Thyroid gland (tissue), 4 donors: ENCODE data around the gene SH2B2. TPM values are rescaled to one million over a fixed set of nuclear protein-coding genes. Genes with fewer than 3 reads are reported as not detected.
"Not testable (repeated sequence)": the region's sequence is repeated elsewhere in the genome, so short reads cannot be mapped to it uniquely, and the experiment has no call there.

Experiments
- DNase-seq, 2 donors: peaks; one replicate each; pipeline ENCODE4 v3.0.0-alpha.2; 2019
- H3K27ac ChIP-seq, 3 donors: fragments of 200-600 bp; sonication (generic); 1 replicate in 2 of 3; 2 replicates in 1 of 3; pipeline ENCODE4 v1.5.1; 2016 to 2019; ENCODE audit warnings: mild to moderate bottlenecking in 1 of 3, moderate library complexity in 1 of 3
- H3K27me3 ChIP-seq: fragments of 200-600 bp; sonication (generic); one replicate; pipeline ENCODE4 v1.5.1; 2019
- H3K36me3 ChIP-seq, 2 donors: fragments of 200-600 bp; sonication (generic); one replicate each; pipeline ENCODE4 v1.5.1; 2016 to 2019
- H3K4me1 ChIP-seq, 2 donors: fragments of 200-600 bp; sonication (generic); one replicate each; pipeline ENCODE4 v1.5.1; 2017 to 2019
- H3K4me3 ChIP-seq, 3 donors: fragments of 200-600 bp; sonication (generic); replicated peaks in 1 of 3; 1 replicate in 2 of 3; 2 replicates in 1 of 3; pipeline ENCODE4 v1.5.1; 2016; ENCODE audit warnings: mild to moderate bottlenecking in 1 of 3
- H3K9me3 ChIP-seq: fragments of 200-600 bp; sonication (generic); one replicate; pipeline ENCODE4 v1.5.1; 2017
- POLR2A ChIP-seq, 2 donors: fragments of 450-650 bp; IDR thresholded peaks; one replicate each; pipeline ENCODE4 v1.6.1; 2017; ENCODE audit warnings: antibody characterized with exemption in 2 of 2, mild to moderate bottlenecking in 2 of 2, moderate library complexity in 1 of 2
- WGBS, 2 donors: methylation state at CpG; one replicate each; pipeline ENCODE4 v1.1.5; 2017; 5-methylcytosine and 5-hydroxymethylcytosine counted together
- intact Hi-C: fragments of 100-400 bp; cut with DNase I; formaldehyde crosslinking; loops from one replicate; pipeline ENCODE4 v1.15.1; 2023
- total RNA-seq, 4 donors: library from RNA; depleted of rRNA; stranded (reverse); fragments of >200 nt; gene quantifications; one replicate each; pipeline ENCODE4 v1.2.3, GENCODE V29; 2016
- TF ChIP-seq, protein P1 (sequence below), 6 experiments: fragments of 200-600 bp in 3 of 6; fragments of 450-650 bp in 3 of 6; sonication (generic) in 3 of 6; IDR thresholded peaks; one replicate each; pipeline ENCODE4 v1.5.1; 2016 to 2019; ENCODE audit warnings: antibody characterized with exemption in 6 of 6, mild to moderate bottlenecking in 2 of 6, inconsistent platforms in 1 of 6, moderate library complexity in 1 of 6

The SH2B2 gene
- total RNA-seq, 4 donors from 2014 or later: 7.7 to 19.3 (median 14.6) TPM

GRCh38 chr7:102326157-102326889 is 39.7 kb downstream of the SH2B2 start:
- Histone ChIP-seq H3K36me3 (no peaks in the 10 kb centered on the region), H3K4me3 (no peak overlapping the region), H3K4me1 (peaks cover 10 to 14% of the 10 kb centered on the region in 2 donors), H3K27ac (no peak overlapping the region), H3K9me3 (no peaks in the 10 kb centered on the region), H3K27me3 (no peaks in the 10 kb centered on the region)
- no peak for DNase-seq
- TF ChIP-seq, protein P1, sequence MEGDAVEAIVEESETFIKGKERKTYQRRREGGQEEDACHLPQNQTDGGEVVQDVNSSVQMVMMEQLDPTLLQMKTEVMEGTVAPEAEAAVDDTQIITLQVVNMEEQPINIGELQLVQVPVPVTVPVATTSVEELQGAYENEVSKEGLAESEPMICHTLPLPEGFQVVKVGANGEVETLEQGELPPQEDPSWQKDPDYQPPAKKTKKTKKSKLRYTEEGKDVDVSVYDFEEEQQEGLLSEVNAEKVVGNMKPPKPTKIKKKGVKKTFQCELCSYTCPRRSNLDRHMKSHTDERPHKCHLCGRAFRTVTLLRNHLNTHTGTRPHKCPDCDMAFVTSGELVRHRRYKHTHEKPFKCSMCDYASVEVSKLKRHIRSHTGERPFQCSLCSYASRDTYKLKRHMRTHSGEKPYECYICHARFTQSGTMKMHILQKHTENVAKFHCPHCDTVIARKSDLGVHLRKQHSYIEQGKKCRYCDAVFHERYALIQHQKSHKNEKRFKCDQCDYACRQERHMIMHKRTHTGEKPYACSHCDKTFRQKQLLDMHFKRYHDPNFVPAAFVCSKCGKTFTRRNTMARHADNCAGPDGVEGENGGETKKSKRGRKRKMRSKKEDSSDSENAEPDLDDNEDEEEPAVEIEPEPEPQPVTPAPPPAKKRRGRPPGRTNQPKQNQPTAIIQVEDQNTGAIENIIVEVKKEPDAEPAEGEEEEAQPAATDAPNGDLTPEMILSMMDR (IDR thresholded peaks at IDR 0.05): no peak
- TF ChIP-seq POLR2A (IDR thresholded peaks at IDR 0.05): no peak
- intact Hi-C loops: no loop called here
- 94 to 95% methylated on average over 11 of the region's 11 CpGs for WGBS, 2 donors

DNA sequence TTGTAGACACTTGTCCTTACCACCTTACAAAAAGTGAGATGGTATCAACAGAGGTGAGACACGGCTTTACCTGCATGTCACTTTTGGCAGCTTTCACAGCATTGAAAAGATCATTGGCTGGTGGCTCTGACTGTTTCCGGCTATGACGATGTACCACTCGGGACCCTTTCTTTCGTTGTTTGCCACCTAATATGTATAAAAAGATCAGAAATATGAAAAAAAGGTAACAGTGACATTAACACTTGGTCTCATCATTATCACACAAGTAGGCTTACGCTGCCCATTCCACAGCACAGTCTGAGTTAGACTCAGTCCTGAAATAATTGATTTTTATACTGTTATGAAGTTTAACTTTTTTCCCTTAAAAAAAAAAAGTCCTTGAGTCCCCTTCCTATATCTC is 40.5 kb downstream of the SH2B2 start:
- Histone ChIP-seq H3K4me1 (peaks cover 16 to 19% of the 10 kb centered on the region in 2 donors), H3K27ac (peak overlapping the region in 1 of 3 donors; percentile 28)
- H3K27me3 ChIP-seq, H3K36me3 ChIP-seq, H3K4me3 ChIP-seq, H3K9me3 ChIP-seq, DNase-seq, intact Hi-C loops: not testable (repeated sequence)
- WGBS, 2 donors: 80 to 82% methylated on average over 6 of the region's 6 CpGs

- H3K27me3 ChIP-seq, H3K9me3 ChIP-seq, H3K36me3 ChIP-seq, H3K27ac ChIP-seq, DNase-seq, intact Hi-C loops, H3K4me3 ChIP-seq: not testable (repeated sequence)
- WGBS, 2 donors: 49 to 72% methylated on average over 4 to 5 of the region's 5 CpGs
- H3K4me1 ChIP-seq: peaks cover 18 to 22% of the 10 kb centered on the region in 2 donors
These were observed 42.2 kb downstream of the SH2B2 start for GRCh38 chr7:102328863-102329262.

- H3K36me3 ChIP-seq, intact Hi-C loops, H3K4me3 ChIP-seq, H3K9me3 ChIP-seq, DNase-seq, H3K27me3 ChIP-seq: not testable (repeated sequence)
- H3K27ac ChIP-seq: peak overlapping the region in 1 of 3 donors; percentile 98
- peaks cover 18 to 22% of the 10 kb centered on the region in 2 donors for H3K4me1 ChIP-seq
- 69 to 85% methylated on average over 9 of the region's 9 CpGs for WGBS, 2 donors
These were observed 42.7 kb downstream of the SH2B2 start for GRCh38 chr7:102329366-102329765.

DNA sequence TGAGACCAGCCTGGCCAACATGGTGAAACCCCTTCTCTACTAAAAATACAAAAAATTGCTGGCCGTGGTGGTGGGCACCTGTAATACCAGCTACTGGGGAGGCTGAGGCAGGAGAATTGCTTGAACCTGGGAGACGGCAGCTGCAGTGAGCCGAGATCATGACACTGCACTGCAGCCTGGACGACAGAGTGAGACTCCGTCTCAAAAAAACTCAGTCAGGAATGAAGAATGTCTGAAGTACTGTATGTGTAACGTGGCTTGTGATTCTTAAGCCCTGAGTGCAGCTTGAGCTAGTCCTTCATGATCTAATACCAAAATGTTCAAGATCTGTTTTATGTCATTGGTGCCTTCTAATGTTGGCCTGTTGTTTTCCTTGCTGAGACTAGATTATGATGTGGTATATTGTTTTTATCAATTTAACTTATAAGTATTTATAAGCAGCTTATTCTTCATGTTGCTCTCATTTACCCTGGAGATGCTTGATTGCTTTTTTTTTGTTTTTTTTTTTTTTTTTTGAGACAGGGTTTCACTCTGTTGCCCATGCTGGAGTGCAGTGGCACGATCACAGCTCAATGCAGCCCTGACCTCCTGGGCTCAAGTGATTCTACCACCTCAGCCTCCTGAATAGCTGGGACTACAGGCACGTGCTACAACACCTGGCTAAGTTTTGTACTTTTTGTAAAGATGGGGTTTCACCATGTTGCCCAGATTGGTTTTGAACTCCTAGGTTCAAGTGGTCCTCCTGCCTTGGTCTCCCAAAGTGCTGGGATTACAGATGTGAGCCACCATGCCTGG is 44.2 kb downstream of the SH2B2 start:
- H3K4me1 ChIP-seq: peaks cover 18 to 22% of the 10 kb centered on the region in 2 donors
- peak in 1 of 2 donors; percentile 41 for TF ChIP-seq POLR2A (IDR thresholded peaks at IDR 0.05)
- H3K27ac ChIP-seq: peak overlapping the region; percentile 87 to 99 (median 98)
- H3K36me3 ChIP-seq, H3K27me3 ChIP-seq, H3K9me3 ChIP-seq, H3K4me3 ChIP-seq, intact Hi-C loops: not testable (repeated sequence)
- 34 to 38% methylated on average over 8 of the region's 8 CpGs for WGBS, 2 donors
- peak; percentile 72 to 77 for DNase-seq

GRCh38 chr7:102335574-102335973 is 48.9 kb downstream of the SH2B2 start:
- DNase-seq, H3K27ac ChIP-seq, H3K27me3 ChIP-seq, intact Hi-C loops, H3K9me3 ChIP-seq, H3K4me3 ChIP-seq, H3K36me3 ChIP-seq: not testable (repeated sequence)
- peaks cover 12 to 19% of the 10 kb centered on the region in 2 donors for H3K4me1 ChIP-seq
- WGBS, 2 donors: 92 to 93% methylated on average over 7 of the region's 7 CpGs

DNA sequence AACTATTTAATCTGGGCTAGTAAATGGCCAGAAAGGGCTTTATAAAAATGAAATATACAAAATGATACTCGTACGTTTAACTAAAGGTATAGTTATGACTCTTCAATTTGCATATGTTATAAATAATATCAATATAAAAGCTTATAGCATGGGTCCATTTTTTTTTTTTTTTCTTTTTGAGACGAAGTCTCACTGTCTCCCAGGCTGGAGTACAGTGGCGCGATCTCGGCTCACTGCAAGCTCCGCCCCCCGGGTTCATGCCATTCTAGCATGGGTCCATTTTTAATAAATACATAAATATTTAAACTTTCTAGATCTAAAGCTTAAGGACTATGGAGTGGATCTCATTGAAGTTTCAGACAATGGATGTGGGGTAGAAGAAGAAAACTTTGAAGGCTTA is 50.3 kb downstream of the SH2B2 start:
- H3K27ac ChIP-seq, H3K9me3 ChIP-seq, H3K4me3 ChIP-seq, H3K4me1 ChIP-seq, H3K36me3 ChIP-seq, intact Hi-C loops, DNase-seq, H3K27me3 ChIP-seq: not testable (repeated sequence)
- 87 to 93% methylated on average over 2 to 8 of the region's 8 CpGs for WGBS, 2 donors

GRCh38 chr7:102337420-102337819 is 50.8 kb downstream of the SH2B2 start:
- H3K27me3 ChIP-seq, H3K36me3 ChIP-seq, H3K27ac ChIP-seq, H3K9me3 ChIP-seq, H3K4me3 ChIP-seq, DNase-seq, intact Hi-C loops, H3K4me1 ChIP-seq: not testable (repeated sequence)
- 41 to 50% methylated on average over 4 of the region's 4 CpGs for WGBS, 2 donors

- peak; percentile 68 to 74 for DNase-seq
- H3K27me3 ChIP-seq, H3K4me3 ChIP-seq, H3K9me3 ChIP-seq, H3K27ac ChIP-seq, H3K4me1 ChIP-seq, H3K36me3 ChIP-seq, intact Hi-C loops: not testable (repeated sequence)
- WGBS, 2 donors: 49 to 52% methylated on average over 3 to 5 of the region's 7 CpGs
These were observed 54.1 kb downstream of the SH2B2 start for GRCh38 chr7:102340599-102341368.

DNA sequence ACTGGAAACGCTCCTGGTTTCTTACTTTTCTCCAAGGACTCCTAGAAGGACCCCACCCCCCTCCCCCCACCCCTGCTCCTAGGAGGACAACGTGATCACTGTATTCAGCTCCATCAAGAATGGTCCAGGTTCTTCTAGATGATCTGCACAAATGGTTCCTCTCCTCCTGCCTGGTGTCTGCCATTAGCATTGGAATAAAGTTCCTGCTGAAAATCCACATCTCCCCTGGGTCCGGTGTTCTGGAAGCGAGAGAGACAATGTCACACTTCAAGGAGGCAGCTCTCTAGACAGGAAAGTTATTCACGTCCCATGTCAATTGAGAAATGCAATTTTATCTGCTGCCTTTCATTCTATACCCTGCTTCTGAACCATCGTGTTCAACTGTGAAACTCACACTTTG is 60.3 kb downstream of the SH2B2 start:
- DNase-seq, H3K9me3 ChIP-seq, intact Hi-C loops, H3K4me3 ChIP-seq, H3K36me3 ChIP-seq, H3K27ac ChIP-seq, H3K27me3 ChIP-seq, H3K4me1 ChIP-seq: not testable (repeated sequence)
- WGBS, 2 donors: 70 to 96% methylated on average over 3 to 4 of the region's 6 CpGs

DNA sequence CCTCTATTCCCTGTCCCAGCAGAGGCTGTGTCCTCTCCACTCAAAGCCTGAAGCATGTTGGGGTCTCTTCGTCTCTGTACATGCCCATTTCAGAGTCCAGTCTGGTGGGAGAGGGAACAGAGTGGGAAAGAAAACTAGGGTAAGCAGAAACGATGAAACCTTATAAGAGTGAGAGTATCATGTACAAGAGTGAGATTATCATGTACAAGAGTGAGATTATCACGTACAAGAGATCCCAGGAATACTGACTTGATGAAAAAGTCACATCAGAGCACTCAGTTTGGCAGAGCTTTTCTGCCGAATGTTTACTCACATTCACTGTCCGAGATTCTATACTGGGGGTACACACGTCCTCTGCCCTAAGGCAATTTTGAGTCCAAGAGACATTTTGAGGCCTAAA is 69.7 kb downstream of the SH2B2 start, which contains the start of gene SPDYE6:
Gene SPDYE6 (minus strand): TSS at position 101 of the 400 bp plus-strand sequence. CDS start 421 bp downstream, outside the sequence.
- H3K4me1 ChIP-seq, H3K9me3 ChIP-seq, intact Hi-C loops, H3K27ac ChIP-seq, DNase-seq, H3K27me3 ChIP-seq, H3K4me3 ChIP-seq, H3K36me3 ChIP-seq: not testable (repeated sequence)
- WGBS, 2 donors: no CpG with 5 or more reads among the region's 6 CpGs
